HCT116 (cell line): ENCODE data around the gene MRPL1. TPM values are rescaled to one million over a fixed set of nuclear protein-coding genes. Genes with fewer than 3 reads are reported as not detected.

Experiments
- ATAC-seq: fragments of 200-7000 bp; cut with Tn5 transposase; 2 replicates; pipeline ENCODE4 v1.9.1; 2020; ENCODE audit warnings: mild to moderate bottlenecking, moderate library complexity
- BruUV-seq: library from RNA; stranded (reverse); fragments of 400-500 nt; replicated peaks from 2 replicates; lab custom pipeline; 2021; lab: Mats Ljungman, UMichigan
- CTCF ChIA-PET: fragments of 300-600 bp; sonication (Branson Sonifier 250); formaldehyde crosslinking; loops from one replicate; lab custom pipeline; 2021; ENCODE audit warnings: antibody characterized with exemption; lab: Charles Lee
- POLR2A ChIA-PET: fragments of 300-600, 350-600 bp; sonication (Branson Sonifier 250); formaldehyde crosslinking; loops from one replicate; lab custom pipeline; 2021; ENCODE audit warnings: antibody characterized with exemption; lab: Charles Lee
- RAD21 ChIA-PET, 2 experiments: fragments of 300-600 bp; sonication (Branson Sonifier 250); formaldehyde crosslinking; loops; one replicate each; lab custom pipeline; 2023; ENCODE audit warnings: low total read pairs in 2 of 2; ENCODE audit not compliant: uncharacterized antibody in 2 of 2, unreplicated experiment in 2 of 2, low non-redundant PET in 1 of 2; lab: Charles Lee
- DNase-seq: peaks from one replicate; pipeline ENCODE4 v3.0.0-alpha.2; 2010; ENCODE audit warnings: low read depth, low spot score
- H2AFZ ChIP-seq: fragments of 200-600 bp; shearing (Covaris generic), sonication (generic); 2 replicates; pipeline ENCODE4 v1.6.1; 2017; ENCODE audit warnings: low read depth, mixed run types, mixed read lengths, antibody characterized with exemption, low read length; ENCODE audit not compliant: poor library complexity, severe bottlenecking
- H3K27ac ChIP-seq: 2 replicates; pipeline ENCODE4 v1.5.1; 2012; ENCODE audit warnings: low read depth, low read length
- H3K27me3 ChIP-seq: fragments of 200-600 bp; sonication (generic); 2 replicates; pipeline ENCODE4 v1.6.1; 2016; ENCODE audit warnings: mixed run types, low read length, mixed read lengths; ENCODE audit not compliant: insufficient read depth
- H3K36me3 ChIP-seq, 2 experiments: fragments of 200-500 bp in 1 of 2; fragments of 200-600 bp in 1 of 2; sonication (Bioruptor generic) in 1 of 2; sonication (generic) in 1 of 2; 2 replicates each; pipeline versions ENCODE4 v1.5.1 to v1.6.1; 2014 to 2016; ENCODE audit warnings: low read length in 2 of 2, inconsistent platforms in 1 of 2, mixed read lengths in 1 of 2, mixed run types in 1 of 2; ENCODE audit not compliant: insufficient read depth in 2 of 2, control insufficient read depth in 1 of 2
- H3K4me1 ChIP-seq, 2 experiments: fragments of 200-600 bp in 1 of 2; sonication (generic) in 1 of 2; 2 replicates each; pipeline versions ENCODE4 v1.5.1 to v1.6.1; 2012 to 2017; ENCODE audit warnings: low read length in 2 of 2, inconsistent platforms in 1 of 2, mild to moderate bottlenecking in 1 of 2, mixed read lengths in 1 of 2, mixed run types in 1 of 2, moderate library complexity in 1 of 2; ENCODE audit not compliant: insufficient read depth in 2 of 2, control insufficient read depth in 1 of 2
- H3K4me2 ChIP-seq: fragments of 200-600 bp; sonication (generic); 2 replicates; pipeline ENCODE4 v1.6.1; 2017; ENCODE audit warnings: mixed run types, low read length, mixed read lengths
- H3K4me3 ChIP-seq, 2 experiments: fragments of 200-600 bp in 1 of 2; sonication (generic) in 1 of 2; replicated peaks in 1 of 2; 2 replicates each; pipeline ENCODE4 v1.5.1; 2011 to 2016; ENCODE audit warnings: low read length in 2 of 2, control low read depth in 1 of 2, low read depth in 1 of 2, mild to moderate bottlenecking in 1 of 2, mixed read lengths in 1 of 2, mixed run types in 1 of 2
- H3K79me2 ChIP-seq: fragments of 200-600 bp; sonication (generic); 2 replicates; pipeline ENCODE4 v1.6.1; 2017; ENCODE audit warnings: mild to moderate bottlenecking, mixed run types, low read length, moderate library complexity, mixed read lengths; ENCODE audit not compliant: insufficient read depth
- H3K9ac ChIP-seq: fragments of 200-600 bp; sonication (generic); 2 replicates; pipeline ENCODE4 v1.6.1; 2016; ENCODE audit warnings: low read length, mixed read lengths
- H3K9me2 ChIP-seq: fragments of 200-600 bp; sonication (generic), shearing (Covaris generic); 2 replicates; pipeline ENCODE4 v1.6.1; 2017; ENCODE audit warnings: mixed run types, mild to moderate bottlenecking, moderate library complexity; ENCODE audit not compliant: insufficient read depth
- H3K9me3 ChIP-seq, 2 experiments: fragments of 200-500 bp in 1 of 2; fragments of 200-600 bp in 1 of 2; sonication (Bioruptor generic) in 1 of 2; sonication (generic) in 1 of 2; 2 replicates each; pipeline ENCODE4 v1.6.1; 2014 to 2017; ENCODE audit warnings: low read length in 2 of 2, mixed read lengths in 2 of 2, inconsistent platforms in 1 of 2, low read depth in 1 of 2, mild to moderate bottlenecking in 1 of 2, mixed run types in 1 of 2, moderate library complexity in 1 of 2; ENCODE audit not compliant: control insufficient read depth in 1 of 2, insufficient read depth in 1 of 2
- H4K20me1 ChIP-seq: fragments of 200-600 bp; sonication (generic), shearing (Covaris generic); 2 replicates; pipeline ENCODE4 v1.6.1; 2017; ENCODE audit warnings: mixed run types, mild to moderate bottlenecking, moderate library complexity; ENCODE audit not compliant: insufficient read depth
- CBX3 ChIP-seq: IDR thresholded peaks from 2 replicates; pipeline ENCODE4 v1.6.1; 2012; ENCODE audit warnings: low read depth
- CEBPB ChIP-seq: IDR thresholded peaks from 2 replicates; pipeline ENCODE4 v1.6.1; 2012; ENCODE audit warnings: low read depth
- EGR1 ChIP-seq: IDR thresholded peaks from 2 replicates; pipeline ENCODE4 v1.6.1; 2012; ENCODE audit warnings: low read depth
- FOSL1 ChIP-seq: IDR thresholded peaks from 2 replicates; pipeline ENCODE4 v1.6.1; 2012; ENCODE audit warnings: low read depth
- POLR2AphosphoS5 ChIP-seq: IDR thresholded peaks from 2 replicates; pipeline ENCODE4 v1.6.1; 2011; ENCODE audit warnings: mild to moderate bottlenecking, low read depth, low read length, moderate library complexity
- RAD21 ChIP-seq: IDR thresholded peaks from 2 replicates; pipeline ENCODE4 v1.6.1; 2012; ENCODE audit warnings: low read depth, mild to moderate bottlenecking
- SIN3A ChIP-seq: IDR thresholded peaks from 2 replicates; pipeline ENCODE4 v1.6.1; 2012; ENCODE audit warnings: low read depth
- YY1 ChIP-seq: IDR thresholded peaks from 2 replicates; pipeline ENCODE4 v1.6.1; 2011; ENCODE audit warnings: low read length, low read depth, moderate library complexity, mild to moderate bottlenecking; ENCODE audit not compliant: insufficient replicate concordance; ENCODE audit errors: extremely low read depth
- ZNF274 ChIP-seq: fragments of 200-500 bp; sonication (Bioruptor generic); IDR thresholded peaks from 2 replicates; pipeline ENCODE4 v1.6.1; 2014; ENCODE audit warnings: mild to moderate bottlenecking, low read depth, low read length, inconsistent platforms
- intact Hi-C: fragments of 100-400 bp; cut with micrococcal nuclease; formaldehyde crosslinking; loops from 2 replicates; pipeline ENCODE4 v1.10.0; 2022
- total RNA-seq: library from RNA; stranded (reverse); gene quantifications from one replicate; pipeline ENCODE4 v1.2.1, GENCODE V29; 2021; ENCODE audit not compliant: unreplicated experiment
- TF ChIP-seq, protein P1 (sequence below): IDR thresholded peaks from 2 replicates; pipeline ENCODE4 v1.6.1; 2012; ENCODE audit warnings: low read depth
- TF ChIP-seq, protein P2 (sequence below): IDR thresholded peaks from 2 replicates; pipeline ENCODE4 v1.6.1; 2011; ENCODE audit warnings: mild to moderate bottlenecking, low read length, moderate library complexity; ENCODE audit not compliant: insufficient replicate concordance; ENCODE audit errors: extremely low read depth
- TF ChIP-seq, protein P3 (sequence below), 3 experiments: fragments of 200-600 bp in 1 of 3; sonication (generic) in 1 of 3; IDR thresholded peaks in 2 of 3; conservative IDR thresholded peaks in 1 of 3; 2 replicates each; pipeline ENCODE4 v1.5.1; 2012 to 2017; ENCODE audit warnings: low read depth in 2 of 3, low read length in 2 of 3, antibody characterized with exemption in 1 of 3, borderline replicate concordance in 1 of 3, control low read depth in 1 of 3, mild to moderate bottlenecking in 1 of 3, mixed read lengths in 1 of 3, mixed run types in 1 of 3, moderate library complexity in 1 of 3; ENCODE audit not compliant: insufficient read depth in 1 of 3

The MRPL1 gene
- total RNA-seq, 1 experiment from 2014 or later = 54.9 TPM

DNA sequence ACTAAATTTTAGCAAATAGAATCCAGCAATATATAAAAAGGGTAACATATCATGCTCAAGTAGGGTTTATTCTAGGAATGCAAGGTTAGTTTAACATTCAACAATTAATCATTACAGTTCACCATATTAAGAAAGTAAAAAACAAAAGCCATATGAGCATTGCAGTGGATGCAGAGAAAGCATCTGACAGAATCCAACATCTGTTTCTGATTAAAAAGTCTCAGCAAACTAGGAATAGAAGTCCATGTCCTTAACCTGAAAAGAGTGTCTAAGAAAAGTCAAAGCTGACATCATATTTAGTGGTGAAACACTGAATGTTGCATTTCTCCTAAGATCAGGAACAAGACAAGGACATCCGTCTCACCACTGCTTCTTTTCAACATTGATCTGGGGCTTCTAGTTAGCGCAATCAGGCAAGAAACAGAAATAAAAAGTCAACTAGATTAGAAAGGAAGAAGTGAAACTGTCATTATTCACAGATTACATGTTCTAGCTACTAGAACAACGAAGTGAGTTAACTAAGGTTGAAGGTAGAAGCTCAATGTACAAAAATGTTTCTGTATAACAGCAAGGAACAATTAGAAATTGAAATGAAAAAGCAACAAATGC lies 49.3 kb downstream of the MRPL1 start:
- no peaks in the 10 kb centered on the region for H3K27me3 ChIP-seq
- no peaks in the 10 kb centered on the region for H3K9me3 ChIP-seq
- no peak for DNase-seq
- no peak overlapping the region for H3K4me2 ChIP-seq
- H3K4me3 ChIP-seq = no peak overlapping the region
- intact Hi-C loops = no loop called here
- ChIA-PET CTCF (no interaction called here), POLR2A (no interaction called here), RAD21 (no interaction called here)
- BruUV-seq = no TSS peak
- TF ChIP-seq CBX3 = no peak
- H3K27ac ChIP-seq = no peak overlapping the region
- H4K20me1 ChIP-seq = no peaks in the 10 kb centered on the region
- no peak for ATAC-seq
- H3K4me1 ChIP-seq = no peaks in the 10 kb centered on the region
- H2AFZ ChIP-seq = no peak overlapping the region
- no peaks in the 10 kb centered on the region for H3K9me2 ChIP-seq
- no peaks in the 10 kb centered on the region for H3K36me3 ChIP-seq
- H3K79me2 ChIP-seq = 0 out of 2 replicates have a peak, but pooled peaks cover 3% of the 10 kb centered on the region
- no peak overlapping the region for H3K9ac ChIP-seq

DNA sequence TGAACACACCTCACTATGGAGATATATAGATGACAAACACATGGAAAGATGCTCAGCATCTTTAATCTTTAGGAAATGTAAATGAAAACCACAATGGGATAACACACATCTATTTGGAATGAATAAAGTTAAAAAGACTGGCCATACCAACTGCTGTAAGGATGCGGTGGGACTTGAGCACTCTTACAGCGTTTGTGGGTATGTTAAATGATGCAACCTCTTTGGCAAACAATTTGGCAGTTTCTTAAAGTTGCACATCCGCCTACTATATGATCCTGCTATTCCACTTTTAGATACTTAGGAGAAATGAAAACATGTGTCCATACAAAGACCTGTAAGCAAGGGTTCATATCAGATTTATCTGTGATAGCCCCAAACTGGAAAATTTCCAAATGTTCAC lies 50.7 kb downstream of the MRPL1 start:
- CTCF ChIA-PET = no interaction called here
- H3K9me3 ChIP-seq = no peaks in the 10 kb centered on the region
- POLR2A ChIA-PET = no interaction called here
- no peak overlapping the region for H3K9ac ChIP-seq
- peaks cover 7% of the 10 kb centered on the region; the same call in 1 of the 2 replicates for H3K79me2 ChIP-seq
- ATAC-seq = no peak
- H3K4me3 ChIP-seq = no peak overlapping the region
- RAD21 ChIA-PET = no interaction called here
- BruUV-seq = no TSS peak
- H4K20me1 ChIP-seq = no peaks in the 10 kb centered on the region
- no peaks in the 10 kb centered on the region for H3K9me2 ChIP-seq
- no peaks in the 10 kb centered on the region for H3K36me3 ChIP-seq
- no peak overlapping the region for H2AFZ ChIP-seq
- no peak for DNase-seq
- H3K4me2 ChIP-seq = no peak overlapping the region
- H3K27me3 ChIP-seq = no peaks in the 10 kb centered on the region
- intact Hi-C loops = no loop called here
- H3K4me1 ChIP-seq = 0 out of 4 replicates have a peak, but pooled peaks cover 0 to 2% of the 10 kb centered on the region in 2 experiments
- no peak overlapping the region for H3K27ac ChIP-seq
- TF ChIP-seq CEBPB (no peak), SIN3A (no peak), POLR2AphosphoS5 (no peak), YY1 (no peak), RAD21 (no peak), ZNF274 (no peak), EGR1 (no peak), FOSL1 (no peak)
- TF ChIP-seq, protein P1, sequence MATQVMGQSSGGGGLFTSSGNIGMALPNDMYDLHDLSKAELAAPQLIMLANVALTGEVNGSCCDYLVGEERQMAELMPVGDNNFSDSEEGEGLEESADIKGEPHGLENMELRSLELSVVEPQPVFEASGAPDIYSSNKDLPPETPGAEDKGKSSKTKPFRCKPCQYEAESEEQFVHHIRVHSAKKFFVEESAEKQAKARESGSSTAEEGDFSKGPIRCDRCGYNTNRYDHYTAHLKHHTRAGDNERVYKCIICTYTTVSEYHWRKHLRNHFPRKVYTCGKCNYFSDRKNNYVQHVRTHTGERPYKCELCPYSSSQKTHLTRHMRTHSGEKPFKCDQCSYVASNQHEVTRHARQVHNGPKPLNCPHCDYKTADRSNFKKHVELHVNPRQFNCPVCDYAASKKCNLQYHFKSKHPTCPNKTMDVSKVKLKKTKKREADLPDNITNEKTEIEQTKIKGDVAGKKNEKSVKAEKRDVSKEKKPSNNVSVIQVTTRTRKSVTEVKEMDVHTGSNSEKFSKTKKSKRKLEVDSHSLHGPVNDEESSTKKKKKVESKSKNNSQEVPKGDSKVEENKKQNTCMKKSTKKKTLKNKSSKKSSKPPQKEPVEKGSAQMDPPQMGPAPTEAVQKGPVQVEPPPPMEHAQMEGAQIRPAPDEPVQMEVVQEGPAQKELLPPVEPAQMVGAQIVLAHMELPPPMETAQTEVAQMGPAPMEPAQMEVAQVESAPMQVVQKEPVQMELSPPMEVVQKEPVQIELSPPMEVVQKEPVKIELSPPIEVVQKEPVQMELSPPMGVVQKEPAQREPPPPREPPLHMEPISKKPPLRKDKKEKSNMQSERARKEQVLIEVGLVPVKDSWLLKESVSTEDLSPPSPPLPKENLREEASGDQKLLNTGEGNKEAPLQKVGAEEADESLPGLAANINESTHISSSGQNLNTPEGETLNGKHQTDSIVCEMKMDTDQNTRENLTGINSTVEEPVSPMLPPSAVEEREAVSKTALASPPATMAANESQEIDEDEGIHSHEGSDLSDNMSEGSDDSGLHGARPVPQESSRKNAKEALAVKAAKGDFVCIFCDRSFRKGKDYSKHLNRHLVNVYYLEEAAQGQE = no peak
- TF ChIP-seq, protein P2, sequence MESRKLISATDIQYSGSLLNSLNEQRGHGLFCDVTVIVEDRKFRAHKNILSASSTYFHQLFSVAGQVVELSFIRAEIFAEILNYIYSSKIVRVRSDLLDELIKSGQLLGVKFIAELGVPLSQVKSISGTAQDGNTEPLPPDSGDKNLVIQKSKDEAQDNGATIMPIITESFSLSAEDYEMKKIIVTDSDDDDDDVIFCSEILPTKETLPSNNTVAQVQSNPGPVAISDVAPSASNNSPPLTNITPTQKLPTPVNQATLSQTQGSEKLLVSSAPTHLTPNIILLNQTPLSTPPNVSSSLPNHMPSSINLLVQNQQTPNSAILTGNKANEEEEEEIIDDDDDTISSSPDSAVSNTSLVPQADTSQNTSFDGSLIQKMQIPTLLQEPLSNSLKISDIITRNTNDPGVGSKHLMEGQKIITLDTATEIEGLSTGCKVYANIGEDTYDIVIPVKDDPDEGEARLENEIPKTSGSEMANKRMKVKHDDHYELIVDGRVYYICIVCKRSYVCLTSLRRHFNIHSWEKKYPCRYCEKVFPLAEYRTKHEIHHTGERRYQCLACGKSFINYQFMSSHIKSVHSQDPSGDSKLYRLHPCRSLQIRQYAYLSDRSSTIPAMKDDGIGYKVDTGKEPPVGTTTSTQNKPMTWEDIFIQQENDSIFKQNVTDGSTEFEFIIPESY = no peak
- TF ChIP-seq, protein P3, sequence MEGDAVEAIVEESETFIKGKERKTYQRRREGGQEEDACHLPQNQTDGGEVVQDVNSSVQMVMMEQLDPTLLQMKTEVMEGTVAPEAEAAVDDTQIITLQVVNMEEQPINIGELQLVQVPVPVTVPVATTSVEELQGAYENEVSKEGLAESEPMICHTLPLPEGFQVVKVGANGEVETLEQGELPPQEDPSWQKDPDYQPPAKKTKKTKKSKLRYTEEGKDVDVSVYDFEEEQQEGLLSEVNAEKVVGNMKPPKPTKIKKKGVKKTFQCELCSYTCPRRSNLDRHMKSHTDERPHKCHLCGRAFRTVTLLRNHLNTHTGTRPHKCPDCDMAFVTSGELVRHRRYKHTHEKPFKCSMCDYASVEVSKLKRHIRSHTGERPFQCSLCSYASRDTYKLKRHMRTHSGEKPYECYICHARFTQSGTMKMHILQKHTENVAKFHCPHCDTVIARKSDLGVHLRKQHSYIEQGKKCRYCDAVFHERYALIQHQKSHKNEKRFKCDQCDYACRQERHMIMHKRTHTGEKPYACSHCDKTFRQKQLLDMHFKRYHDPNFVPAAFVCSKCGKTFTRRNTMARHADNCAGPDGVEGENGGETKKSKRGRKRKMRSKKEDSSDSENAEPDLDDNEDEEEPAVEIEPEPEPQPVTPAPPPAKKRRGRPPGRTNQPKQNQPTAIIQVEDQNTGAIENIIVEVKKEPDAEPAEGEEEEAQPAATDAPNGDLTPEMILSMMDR (IDR thresholded peaks at IDR 0.05 in 2 of 3, conservative IDR thresholded peaks at IDR 0.05 in 1 of 3; ENCODE audit: borderline replicate concordance in 1 of 3, insufficient read depth in 1 of 3, low read depth in 2 of 3, low read length in 2 of 3) = no peak
